Parathyroid adenoma (tissue), 2 donors: ENCODE measurements around the gene MYEF2.

Experiments used
- H2AFZ ChIP-seq: fragments of 300-600 bp; sonication (generic); one replicate; pipeline ENCODE4 v1.7.0; 2017; ENCODE audit warnings: antibody characterized with exemption, mild to moderate bottlenecking
- H3K27ac ChIP-seq: fragments of 300-600 bp; sonication (generic); one replicate; pipeline ENCODE4 v1.7.0; 2017
- H3K27me3 ChIP-seq: fragments of 300-600 bp; sonication (generic); one replicate; pipeline ENCODE4 v1.7.0; 2017; ENCODE audit warnings: low read length; ENCODE audit not compliant: control insufficient read depth, insufficient read depth
- H3K36me3 ChIP-seq: fragments of 300-600 bp; sonication (generic); one replicate; pipeline ENCODE4 v1.7.0; 2017; ENCODE audit warnings: low read length; ENCODE audit not compliant: control insufficient read depth, insufficient read depth
- H3K4me1 ChIP-seq: fragments of 300-600 bp; sonication (generic); one replicate; pipeline ENCODE4 v1.7.0; 2017; ENCODE audit warnings: control low read depth
- H3K4me2 ChIP-seq: fragments of 300-600 bp; sonication (generic); one replicate; pipeline ENCODE4 v1.7.0; 2017; ENCODE audit warnings: low read length
- H3K4me3 ChIP-seq: fragments of 300-600 bp; sonication (generic); one replicate; pipeline ENCODE4 v1.7.0; 2017; ENCODE audit warnings: low read depth, low read length
- H3K79me2 ChIP-seq: fragments of 300-600 bp; sonication (generic); one replicate; pipeline ENCODE4 v1.7.0; 2017; ENCODE audit warnings: control low read depth
- H3K9ac ChIP-seq: fragments of 300-600 bp; sonication (generic); one replicate; pipeline ENCODE4 v1.7.0; 2017; ENCODE audit warnings: mild to moderate bottlenecking
- H3K9me3 ChIP-seq: fragments of 300-600 bp; sonication (generic); one replicate; pipeline ENCODE4 v1.7.0; 2017; ENCODE audit warnings: low read length; ENCODE audit not compliant: control insufficient read depth
- TF ChIP-seq, protein P1 (sequence below): fragments of 300-600 bp; sonication (generic); IDR thresholded peaks from one replicate; pipeline ENCODE4 v1.7.0; 2017; ENCODE audit warnings: antibody characterized with exemption, mild to moderate bottlenecking
- donor health status: primary hyperparathyroidism.

Gene MYEF2

DNA sequence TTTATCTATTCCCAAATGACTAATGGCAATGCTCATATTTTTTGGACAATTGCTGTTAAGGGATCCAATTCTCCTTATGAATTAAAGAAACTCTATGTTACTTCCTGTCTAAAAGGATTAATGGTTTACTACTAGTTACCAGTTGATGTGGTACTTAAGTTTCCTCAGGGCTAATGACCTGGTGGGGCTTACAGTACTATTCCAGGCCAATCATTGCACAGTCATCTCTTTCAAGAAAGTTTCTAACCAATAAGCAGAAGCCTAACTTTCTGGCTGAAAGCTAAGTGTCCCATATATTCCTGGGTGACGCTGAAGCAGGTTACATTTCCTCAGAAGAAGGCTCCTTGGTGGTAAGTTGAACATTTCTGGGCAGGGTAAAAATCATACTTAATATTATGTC, 27.9 kb upstream of the MYEF2 start, which contains the start of gene SLC12A1:
SLC12A1 (plus strand) TSS at position 322 of the 400 bp plus-strand sequence. CDS start 1,418 bp downstream, outside the sequence.
- Histone ChIP-seq H3K36me3 (no peaks in the 10 kb centered on the region), H3K9me3 (no peaks in the 10 kb centered on the region), H3K27ac (no peak within 1 kb of the TSS), H3K4me3 (no peak within 1 kb of the TSS), H3K79me2 (no peaks in the 10 kb centered on the region), H3K27me3 (no peaks in the 10 kb centered on the region), H3K9ac (no peak within 1 kb of the TSS), H3K4me2 (no peak within 1 kb of the TSS), H3K4me1 (no peaks in the 10 kb centered on the region), H2AFZ (no peak within 1 kb of the TSS)
- TF ChIP-seq, protein P1, sequence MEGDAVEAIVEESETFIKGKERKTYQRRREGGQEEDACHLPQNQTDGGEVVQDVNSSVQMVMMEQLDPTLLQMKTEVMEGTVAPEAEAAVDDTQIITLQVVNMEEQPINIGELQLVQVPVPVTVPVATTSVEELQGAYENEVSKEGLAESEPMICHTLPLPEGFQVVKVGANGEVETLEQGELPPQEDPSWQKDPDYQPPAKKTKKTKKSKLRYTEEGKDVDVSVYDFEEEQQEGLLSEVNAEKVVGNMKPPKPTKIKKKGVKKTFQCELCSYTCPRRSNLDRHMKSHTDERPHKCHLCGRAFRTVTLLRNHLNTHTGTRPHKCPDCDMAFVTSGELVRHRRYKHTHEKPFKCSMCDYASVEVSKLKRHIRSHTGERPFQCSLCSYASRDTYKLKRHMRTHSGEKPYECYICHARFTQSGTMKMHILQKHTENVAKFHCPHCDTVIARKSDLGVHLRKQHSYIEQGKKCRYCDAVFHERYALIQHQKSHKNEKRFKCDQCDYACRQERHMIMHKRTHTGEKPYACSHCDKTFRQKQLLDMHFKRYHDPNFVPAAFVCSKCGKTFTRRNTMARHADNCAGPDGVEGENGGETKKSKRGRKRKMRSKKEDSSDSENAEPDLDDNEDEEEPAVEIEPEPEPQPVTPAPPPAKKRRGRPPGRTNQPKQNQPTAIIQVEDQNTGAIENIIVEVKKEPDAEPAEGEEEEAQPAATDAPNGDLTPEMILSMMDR, result no peak

DNA sequence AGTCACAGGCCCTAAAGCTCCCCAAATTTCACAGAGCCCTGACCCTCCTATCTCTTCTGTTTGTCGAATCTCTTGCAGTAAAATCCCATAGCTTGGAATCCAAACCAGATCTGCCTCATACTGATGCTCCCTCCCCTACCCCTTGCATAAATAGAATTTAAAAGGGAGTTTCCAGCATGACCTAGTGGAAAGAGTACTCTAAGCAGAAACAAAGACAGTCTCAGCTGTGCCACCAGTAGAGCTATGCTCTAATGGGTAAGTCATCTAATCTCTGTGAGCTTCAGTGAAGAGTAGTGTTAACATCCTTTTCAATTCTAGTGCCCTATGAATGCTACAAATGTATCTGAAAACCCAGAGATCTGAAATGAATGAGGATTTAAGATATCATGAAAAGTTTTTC, 24.0 kb upstream of the MYEF2 start:
- H3K27me3 ChIP-seq, result no peaks in the 10 kb centered on the region
- no peak overlapping the region for H3K4me2 ChIP-seq
- H3K4me1 ChIP-seq, result no peaks in the 10 kb centered on the region
- H3K79me2 ChIP-seq, result no peaks in the 10 kb centered on the region
- no peak overlapping the region for H3K4me3 ChIP-seq
- H2AFZ ChIP-seq, result no peak overlapping the region
- TF ChIP-seq, protein P1, result no peak
- H3K36me3 ChIP-seq, result no peaks in the 10 kb centered on the region
- H3K9me3 ChIP-seq, result no peaks in the 10 kb centered on the region
- H3K9ac ChIP-seq, result no peak overlapping the region
- H3K27ac ChIP-seq, result no peak overlapping the region

DNA sequence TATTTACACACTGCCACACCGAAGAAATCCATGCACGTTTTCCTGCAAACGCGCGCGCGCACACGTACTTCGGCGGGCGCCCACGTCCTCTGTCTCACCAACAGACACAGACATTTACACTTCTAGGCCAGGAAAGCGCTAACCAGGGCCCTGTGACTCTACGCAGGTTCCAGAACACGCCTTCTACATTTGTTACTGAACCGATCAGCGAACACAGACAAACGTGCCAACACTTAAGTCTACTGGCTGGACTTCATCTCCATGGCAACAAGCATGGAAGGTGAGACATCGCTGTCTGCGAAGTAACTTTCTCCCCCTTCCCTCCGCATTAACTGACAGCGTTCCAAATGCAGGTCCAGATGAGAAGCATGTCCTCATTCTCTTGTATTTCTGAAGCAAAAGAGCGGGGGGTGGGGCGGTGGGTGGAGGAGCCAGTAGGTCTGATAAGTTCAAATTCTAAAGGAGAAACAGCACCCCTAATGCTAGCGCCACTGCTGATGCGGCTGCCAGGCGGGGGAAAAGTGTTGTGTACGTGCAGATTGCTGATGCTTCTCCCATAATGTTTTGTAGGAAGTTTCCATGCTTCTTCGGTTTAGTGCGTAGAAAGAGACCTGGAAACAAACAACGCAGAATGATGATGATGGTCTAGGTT, 13.6 kb upstream of the MYEF2 start, which contains the start of gene CTXN2:
CTXN2 (plus strand) TSS at position 92 of the 652 bp plus-strand sequence. CDS start 9,636 bp downstream, outside the sequence.
- Histone ChIP-seq H3K9ac (no peak within 1 kb of the TSS), H3K4me3 (no peak within 1 kb of the TSS), H3K9me3 (no peaks in the 10 kb centered on the region), H3K4me1 (no peaks in the 10 kb centered on the region), H2AFZ (peak within 1 kb of the TSS; percentile 79), H3K79me2 (no peaks in the 10 kb centered on the region), H3K4me2 (no peak within 1 kb of the TSS), H3K27ac (peak within 1 kb of the TSS; percentile 30), H3K27me3 (no peaks in the 10 kb centered on the region), H3K36me3 (no peaks in the 10 kb centered on the region)
- TF ChIP-seq, protein P1, result no peak

DNA sequence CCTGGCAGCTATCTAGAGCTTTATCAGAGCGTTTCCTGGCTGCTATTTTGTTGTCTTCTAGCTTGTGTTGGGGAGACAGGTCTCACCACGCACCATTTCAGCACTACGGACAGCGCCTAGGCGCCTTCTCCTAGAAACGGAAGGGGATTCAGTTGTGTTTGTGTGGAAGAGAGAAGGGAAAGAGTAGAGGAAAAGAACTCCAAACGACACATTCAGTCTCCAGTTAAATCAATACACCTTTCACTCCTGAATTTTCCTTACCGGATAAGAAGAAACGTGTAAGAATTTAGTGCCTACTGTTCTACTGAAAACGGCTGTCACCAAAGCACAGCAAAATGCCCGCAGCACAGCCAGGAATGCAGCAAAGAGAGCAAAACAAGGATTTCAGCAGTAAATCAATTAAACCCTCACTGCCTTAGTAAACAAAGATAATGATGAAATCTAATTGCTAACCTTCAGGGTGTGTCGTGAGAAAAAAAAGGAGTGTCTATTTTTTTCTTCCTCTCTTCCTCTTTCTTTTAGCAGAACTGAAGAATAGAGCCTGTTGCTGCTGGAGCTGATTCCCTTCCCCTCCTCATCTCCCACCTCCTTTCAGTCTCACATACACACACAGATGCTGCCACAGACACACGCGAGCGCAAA, 13.0 kb upstream of the MYEF2 start:
- no peak overlapping the region for H3K9ac ChIP-seq

More for the DNA sequence above, 13.0 kb upstream of the MYEF2 start:
- Histone ChIP-seq H3K27me3 (no peaks in the 10 kb centered on the region), H3K9me3 (no peaks in the 10 kb centered on the region), H3K4me2 (no peak overlapping the region), H3K4me1 (no peaks in the 10 kb centered on the region), H2AFZ (peak overlapping the region; percentile 79), H3K4me3 (no peak overlapping the region), H3K36me3 (no peaks in the 10 kb centered on the region), H3K27ac (peak overlapping the region; percentile 30), H3K79me2 (no peaks in the 10 kb centered on the region)
- TF ChIP-seq, protein P1, result no peak
